K562 (cell line): ENCODE measurements around the gene C2. TPM values are rescaled to one million over a fixed set of nuclear protein-coding genes. Genes with fewer than 3 reads are reported as not detected.

Experiments used
- DACH1 ChIP-seq: fragments of 450-650 bp; IDR thresholded peaks from 2 replicates; pipeline ENCODE4 v1.6.1; 2018; ENCODE audit not compliant: partially characterized antibody
- ESRRB ChIP-seq: fragments of 250-450 bp; sonication (Bioruptor Pico); IDR thresholded peaks from 2 replicates; pipeline ENCODE4 v1.5.0; 2020; ENCODE audit warnings: mild to moderate bottlenecking, moderate library complexity, borderline replicate concordance
- JUN ChIP-seq, 2 experiments: sonication (generic) in 1 of 2; formaldehyde crosslinking in 1 of 2; IDR thresholded peaks; 2 replicates each; pipeline versions ENCODE4 v1.6.1 to v1.8.0; 2012 to 2022; ENCODE audit warnings: borderline replicate concordance in 2 of 2, mild to moderate bottlenecking in 2 of 2, improper control_type of control experiment in 1 of 2, low read depth in 1 of 2, low read length in 1 of 2, missing genetic modification reagents in 1 of 2
- KHSRP ChIP-seq: fragments of 450-650 bp; IDR thresholded peaks from 2 replicates; pipeline ENCODE4 v1.6.1; 2017
- MNT ChIP-seq, 2 experiments: fragments of 450-650 bp; conservative IDR thresholded peaks; 2 replicates each; pipeline ENCODE4 v1.6.1; 2017; ENCODE audit warnings: mild to moderate bottlenecking in 2 of 2, moderate library complexity in 2 of 2
- MTA2 ChIP-seq: fragments of 450-650 bp; IDR thresholded peaks from 2 replicates; pipeline ENCODE4 v1.6.1; 2016; ENCODE audit warnings: low read depth
- NFXL1 ChIP-seq: fragments of 450-650 bp; formaldehyde crosslinking; IDR thresholded peaks from 2 replicates; pipeline ENCODE4 v1.4.0; 2021; ENCODE audit warnings: mild to moderate bottlenecking
- NR2C1 ChIP-seq, 2 experiments: fragments of 450-650 bp; IDR thresholded peaks; 2 replicates each; pipeline ENCODE4 v1.6.1; 2017; ENCODE audit warnings: mild to moderate bottlenecking in 2 of 2, antibody characterized with exemption in 1 of 2, inconsistent platforms in 1 of 2, missing compliant biosample characterization in 1 of 2, missing genetic modification characterization in 1 of 2
- PATZ1 ChIP-seq: fragments of 250-450 bp; sonication (Bioruptor Pico); IDR thresholded peaks from 2 replicates; pipeline ENCODE4 v1.5.0; 2020; ENCODE audit warnings: mild to moderate bottlenecking, borderline replicate concordance
- TOE1 ChIP-seq, 2 experiments: fragments of 450-650 bp in 1 of 2; sonication (generic) in 1 of 2; formaldehyde crosslinking in 1 of 2; IDR thresholded peaks; 2 replicates each; pipeline versions ENCODE4 v1.7.1 to v1.8.0; 2016 to 2022; ENCODE audit warnings: borderline replicate concordance in 2 of 2, mild to moderate bottlenecking in 2 of 2, antibody characterized with exemption in 1 of 2, inconsistent platforms in 1 of 2, low read depth in 1 of 2, missing genetic modification reagents in 1 of 2, moderate library complexity in 1 of 2
- TSHZ1 ChIP-seq: fragments of 250-450 bp; sonication (Bioruptor Pico); IDR thresholded peaks from 2 replicates; pipeline ENCODE4 v1.4.0; 2020; ENCODE audit warnings: mild to moderate bottlenecking, moderate library complexity
- USF2 ChIP-seq: sonication (generic); formaldehyde crosslinking; IDR thresholded peaks from 2 replicates; pipeline ENCODE4 v1.5.0; 2020; ENCODE audit warnings: missing genetic modification reagents
- ZBTB12 ChIP-seq: fragments of 250-450 bp; sonication (Bioruptor Pico); IDR thresholded peaks from 2 replicates; pipeline ENCODE4 v1.4.0; 2020
- ZNF76 ChIP-seq: fragments of 250-450 bp; sonication (Bioruptor Pico); IDR thresholded peaks from 2 replicates; pipeline ENCODE4 v1.4.0; 2020; ENCODE audit warnings: mild to moderate bottlenecking, moderate library complexity, borderline replicate concordance
- polyA plus RNA-seq, 8 experiments: library from polyadenylated mRNA; depleted of rRNA in 4 of 8; stranded (reverse) in 5 of 8; unstranded in 3 of 8; fragments of >200 nt; fragmentation: Nextera tagmentation in 2 of 8; fragmentation: Illumina TruSeq in 1 of 8; extraction: Ambion mirVana in 2 of 8; extraction: Trizol in 1 of 8; gene quantifications; 2 replicates each; pipeline versions ENCODE4 v1.2.1 to v1.2.3, GENCODE V29; 2011 to 2014; ENCODE audit warnings: inconsistent platforms in 1 of 8, missing spikeins in 1 of 8
- total RNA-seq, 7 experiments: library from RNA; depleted of rRNA in 6 of 7; stranded (reverse); fragments of >200 nt in 6 of 7; fragmentation: Illumina TruSeq in 2 of 7; extraction: Trizol in 2 of 7; gene quantifications; 2 replicates each; pipeline versions ENCODE4 v1.2.1 to v1.2.3, GENCODE V29; 2011 to 2021; ENCODE audit warnings: low replicate concordance in 1 of 7

The C2 gene
- total and polyA plus RNA-seq, 9 of the 15 experiments (the other 6 are each of a cell fraction or from before 2014, with no cell fraction given), result 0.05 to 1.1 (median 0.39) TPM; not detected in 1

- TF ChIP-seq NFXL1 (0 out of 2 replicates have a peak, but pooled peaks have one; percentile 62), TOE1 (IDR thresholded peaks at IDR 0.05; ENCODE audit: borderline replicate concordance) (peak; percentile 83; the same call in 1 of the 2 replicates), TOE1 (CRISPR knock-in tag; IDR thresholded peaks at IDR 0.05; ENCODE audit: borderline replicate concordance, low read depth) (no peak), ZBTB12 (CRISPR knock-in tag) (peak; percentile 99), JUN (IDR thresholded peaks at IDR 0.05; ENCODE audit: borderline replicate concordance, low read depth, low read length) (peak; percentile 56; the same call in 1 of the 2 replicates), JUN (CRISPR knock-in tag; IDR thresholded peaks at IDR 0.05; ENCODE audit: borderline replicate concordance) (no peak), MNT (conservative IDR thresholded peaks at IDR 0.05) (peak; percentile 96 to 99), ESRRB (CRISPR knock-in tag) (no peak), KHSRP (peak; percentile 91), USF2 (CRISPR knock-in tag) (no peak), TSHZ1 (CRISPR knock-in tag) (peak; percentile 85), ZNF76 (peak; percentile 95), PATZ1 (peak; percentile 77; the same call in 1 of the 2 replicates), MTA2 (peak; percentile 96), NR2C1 (IDR thresholded peaks at IDR 0.05) (peak; percentile 100), NR2C1 (tag; IDR thresholded peaks at IDR 0.05) (peak; percentile 100), DACH1 (peak; percentile 76)
Measured at GRCh38 chr6:31958741-31959739, 31.5 kb downstream of the C2 start, which contains the start of the genes NELFE and SKIC2 (continued).
